ENCODE results near the gene SFMBT2.

The SFMBT2 gene

GRCh38 chr10:7261351-7261750, 149.5 kb downstream of the SFMBT2 start:
- no peak overlapping the region for H3K4me3 Mint-ChIP-seq
- ATAC-seq (no peak), DNase-seq (no peak)
- H3K27me3 Mint-ChIP-seq: no peaks in the 10 kb centered on the region
- H3K36me3 Mint-ChIP-seq (ENCODE audit: low read depth): peaks cover 5% of the 10 kb centered on the region
- H3K27ac Mint-ChIP-seq: peak overlapping the region; percentile 18
- peaks cover 56% of the 10 kb centered on the region for H3K4me1 Mint-ChIP-seq
- no peaks in the 10 kb centered on the region for H3K9me3 Mint-ChIP-seq

- Mint-ChIP-seq H3K9me3 (no peaks in the 10 kb centered on the region), H3K4me3 (no peak overlapping the region), H3K4me1 (peaks cover 61% of the 10 kb centered on the region), H3K27me3 (no peaks in the 10 kb centered on the region), H3K36me3 (ENCODE audit: low read depth) (peaks cover 5% of the 10 kb centered on the region), H3K27ac (no peak overlapping the region)
- DNase-seq (no peak), ATAC-seq (peak; percentile 29)
Observed at GRCh38 chr10:7260912-7261311, 149.9 kb downstream of the SFMBT2 start.

- H3K27me3 Mint-ChIP-seq: no peaks in the 10 kb centered on the region
- DNase-seq (no peak), ATAC-seq (no peak)
- H3K27ac Mint-ChIP-seq: peak overlapping the region; percentile 81
- peaks cover 5% of the 10 kb centered on the region for H3K36me3 Mint-ChIP-seq (ENCODE audit: low read depth)
- peaks cover 63% of the 10 kb centered on the region for H3K4me1 Mint-ChIP-seq
- H3K9me3 Mint-ChIP-seq: no peaks in the 10 kb centered on the region
- H3K4me3 Mint-ChIP-seq: no peak overlapping the region
Observed at GRCh38 chr10:7260412-7260900, 150.4 kb downstream of the SFMBT2 start.

GRCh38 chr10:7258948-7259523, 151.8 kb downstream of the SFMBT2 start:
- ATAC-seq: peak; percentile 47
- Mint-ChIP-seq H3K4me3 (peak overlapping the region; percentile 39), H3K36me3 (ENCODE audit: low read depth) (peaks cover 12% of the 10 kb centered on the region), H3K27me3 (no peaks in the 10 kb centered on the region), H3K4me1 (peaks cover 73% of the 10 kb centered on the region), H3K9me3 (no peaks in the 10 kb centered on the region), H3K27ac (peak overlapping the region; percentile 81)
- peak; percentile 72 for DNase-seq

- H3K4me1 Mint-ChIP-seq: peaks cover 81% of the 10 kb centered on the region
- H3K4me3 Mint-ChIP-seq: no peak overlapping the region
- DNase-seq (no peak), ATAC-seq (no peak)
- H3K27ac Mint-ChIP-seq: no peak overlapping the region
- H3K36me3 Mint-ChIP-seq (ENCODE audit: low read depth): peaks cover 20% of the 10 kb centered on the region
- H3K27me3 Mint-ChIP-seq: no peaks in the 10 kb centered on the region
- H3K9me3 Mint-ChIP-seq: no peaks in the 10 kb centered on the region
Observed at GRCh38 chr10:7255517-7255916, 155.3 kb downstream of the SFMBT2 start.

GRCh38 chr10:7251696-7252465, 159.0 kb downstream of the SFMBT2 start:
- Mint-ChIP-seq H3K27me3 (no peaks in the 10 kb centered on the region), H3K27ac (peak overlapping the region; percentile 39)

GRCh38 chr10:7250236-7250635, 160.6 kb downstream of the SFMBT2 start:
- no peaks in the 10 kb centered on the region for H3K27me3 Mint-ChIP-seq
- H3K4me1 Mint-ChIP-seq: peaks cover 30% of the 10 kb centered on the region
- H3K4me3 Mint-ChIP-seq: no peak overlapping the region
- ATAC-seq: no peak
- DNase-seq: no peak
- no peak overlapping the region for H3K27ac Mint-ChIP-seq
- peaks cover 33% of the 10 kb centered on the region for H3K36me3 Mint-ChIP-seq (ENCODE audit: low read depth)
- H3K9me3 Mint-ChIP-seq: no peaks in the 10 kb centered on the region

More at GRCh38 chr10:7251696-7252465, 159.0 kb downstream of the SFMBT2 start:
- Mint-ChIP-seq H3K9me3 (no peaks in the 10 kb centered on the region), H3K36me3 (ENCODE audit: low read depth) (peaks cover 29% of the 10 kb centered on the region), H3K4me1 (peaks cover 46% of the 10 kb centered on the region), H3K4me3 (no peak overlapping the region)
- ATAC-seq (no peak), DNase-seq (no peak)

- Mint-ChIP-seq H3K27me3 (no peaks in the 10 kb centered on the region), H3K9me3 (no peaks in the 10 kb centered on the region), H3K27ac (no peak overlapping the region), H3K36me3 (ENCODE audit: low read depth) (peaks cover 34% of the 10 kb centered on the region), H3K4me1 (peaks cover 32% of the 10 kb centered on the region), H3K4me3 (no peak overlapping the region)
- ATAC-seq (no peak), DNase-seq (no peak)
Observed at GRCh38 chr10:7248585-7249164, 162.2 kb downstream of the SFMBT2 start.

- Mint-ChIP-seq H3K27ac (no peak overlapping the region), H3K9me3 (no peaks in the 10 kb centered on the region), H3K4me3 (no peak overlapping the region), H3K27me3 (no peaks in the 10 kb centered on the region), H3K36me3 (ENCODE audit: low read depth) (peaks cover 36% of the 10 kb centered on the region), H3K4me1 (peaks cover 32% of the 10 kb centered on the region)
- ATAC-seq (no peak), DNase-seq (no peak)
Observed at GRCh38 chr10:7248148-7248547, 162.7 kb downstream of the SFMBT2 start.

GRCh38 chr10:7245505-7245904, 165.3 kb downstream of the SFMBT2 start:
- peaks cover 8% of the 10 kb centered on the region for H3K9me3 Mint-ChIP-seq
- H3K4me3 Mint-ChIP-seq: no peak overlapping the region
- H3K36me3 Mint-ChIP-seq (ENCODE audit: low read depth): peaks cover 55% of the 10 kb centered on the region
- ATAC-seq (no peak), DNase-seq (no peak)
- H3K27me3 Mint-ChIP-seq: no peaks in the 10 kb centered on the region
- peaks cover 33% of the 10 kb centered on the region for H3K4me1 Mint-ChIP-seq
- no peak overlapping the region for H3K27ac Mint-ChIP-seq

- Mint-ChIP-seq H3K27me3 (no peaks in the 10 kb centered on the region), H3K9me3 (peaks cover 11% of the 10 kb centered on the region), H3K27ac (no peak overlapping the region), H3K4me1 (peaks cover 49% of the 10 kb centered on the region), H3K4me3 (no peak overlapping the region), H3K36me3 (ENCODE audit: low read depth) (peaks cover 65% of the 10 kb centered on the region)
- no peak for ATAC-seq
- DNase-seq: no peak
Observed at GRCh38 chr10:7243873-7244272, 167.0 kb downstream of the SFMBT2 start.

- Mint-ChIP-seq H3K4me3 (no peak overlapping the region), H3K36me3 (ENCODE audit: low read depth) (peaks cover 63% of the 10 kb centered on the region), H3K4me1 (peaks cover 53% of the 10 kb centered on the region), H3K27ac (peak overlapping the region; percentile 19), H3K27me3 (no peaks in the 10 kb centered on the region), H3K9me3 (peaks cover 11% of the 10 kb centered on the region)
- DNase-seq (no peak), ATAC-seq (no peak)
Observed at GRCh38 chr10:7243139-7243538, 167.7 kb downstream of the SFMBT2 start.

GRCh38 chr10:7239312-7239985, 171.4 kb downstream of the SFMBT2 start:
- H3K4me1 Mint-ChIP-seq: peaks cover 51% of the 10 kb centered on the region
- ATAC-seq (peak; percentile 96), DNase-seq (no peak)
- peaks cover 16% of the 10 kb centered on the region for H3K9me3 Mint-ChIP-seq
- no peaks in the 10 kb centered on the region for H3K27me3 Mint-ChIP-seq
- H3K4me3 Mint-ChIP-seq: no peak overlapping the region
- peak overlapping the region; percentile 66 for H3K27ac Mint-ChIP-seq
- peaks cover 74% of the 10 kb centered on the region for H3K36me3 Mint-ChIP-seq (ENCODE audit: low read depth)

GRCh38 chr10:7235376-7235775, 175.5 kb downstream of the SFMBT2 start:
- Mint-ChIP-seq H3K36me3 (ENCODE audit: low read depth) (peaks cover 46% of the 10 kb centered on the region), H3K4me1 (peaks cover 33% of the 10 kb centered on the region), H3K27ac (no peak overlapping the region), H3K27me3 (no peaks in the 10 kb centered on the region), H3K9me3 (peaks cover 8% of the 10 kb centered on the region), H3K4me3 (no peak overlapping the region)
- ATAC-seq: no peak
- DNase-seq: no peak
